Activated effector memory CD4-positive, alpha-beta T cell treated with Interleukin-2 at 50 U/mL for 16 hours (primary cell): Measurements from ENCODE around the gene TBC1D13.
"Not testable (repeated sequence)": the region's sequence is repeated elsewhere in the genome, so short reads cannot be mapped to it uniquely, and the experiment has no call there.

Experiments
- DNase-seq: peaks from one replicate; pipeline ENCODE4 v3.0.0-alpha.2; 2020

Gene TBC1D13

DNA sequence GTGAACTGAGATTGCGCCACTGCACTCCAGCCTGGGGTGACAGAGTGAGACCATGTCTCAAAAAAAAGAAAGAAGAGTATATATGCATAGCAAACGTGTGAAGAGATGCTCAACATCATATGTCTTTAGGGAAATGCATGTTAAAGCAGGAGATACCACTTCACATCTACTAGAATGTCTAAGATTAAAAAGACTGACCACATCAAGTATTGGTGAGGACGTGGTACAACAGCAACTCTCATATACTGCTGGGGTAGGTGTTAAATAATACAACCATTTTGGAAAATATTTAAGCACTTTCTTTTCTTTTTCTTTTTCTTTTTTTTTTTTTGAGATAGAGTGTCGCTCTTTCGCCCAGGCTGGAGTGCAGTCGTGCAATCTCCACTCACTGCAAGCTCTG is 1.6 kb upstream of the TBC1D13 start:
- no peak for DNase-seq

- no peak for DNase-seq
These were observed 606 bp downstream of the TBC1D13 start for GRCh38 chr9:128787659-128788058.

DNA sequence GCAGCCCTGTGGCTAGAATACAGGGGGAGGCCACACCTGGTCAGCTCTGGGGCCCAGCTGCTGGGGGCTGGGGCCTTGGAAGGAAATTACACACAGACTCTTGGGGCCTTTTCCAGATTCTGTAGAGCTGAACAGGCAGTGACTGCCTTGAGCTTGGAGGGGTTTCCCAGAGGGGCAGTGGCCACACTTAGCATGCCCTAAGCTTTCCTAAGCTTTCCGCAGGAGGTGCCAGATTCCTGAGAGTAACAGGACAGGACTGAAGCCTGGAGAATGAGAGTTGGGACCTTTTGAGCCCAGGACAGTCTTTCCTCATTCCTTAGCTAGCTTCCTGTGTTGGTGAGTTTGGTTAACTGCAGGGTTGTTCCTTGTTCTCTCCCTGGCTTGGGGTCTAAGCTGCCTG is 1.4 kb downstream of the TBC1D13 start:
- no peak for DNase-seq

DNA sequence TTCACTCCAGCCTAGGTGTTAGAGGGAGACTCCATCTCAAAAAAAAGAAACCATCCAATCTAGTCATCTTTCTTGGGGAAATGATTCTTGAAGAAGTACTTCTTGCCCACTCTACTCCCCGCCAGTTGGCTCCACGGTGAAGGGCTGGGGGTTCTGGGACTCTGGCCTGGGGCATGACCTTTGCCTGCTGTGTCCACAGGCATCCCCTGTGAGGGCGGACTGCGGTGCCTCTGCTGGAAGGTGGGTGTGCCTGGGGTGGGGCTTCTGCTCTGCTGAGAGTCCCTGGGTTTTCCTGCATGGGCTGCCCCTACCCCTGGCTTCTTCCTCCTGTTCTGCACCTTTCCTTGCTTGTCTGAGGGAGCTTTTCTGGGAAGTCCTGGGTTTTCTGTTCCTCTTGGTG is 3.5 kb downstream of the TBC1D13 start:
- no peak for DNase-seq

DNA sequence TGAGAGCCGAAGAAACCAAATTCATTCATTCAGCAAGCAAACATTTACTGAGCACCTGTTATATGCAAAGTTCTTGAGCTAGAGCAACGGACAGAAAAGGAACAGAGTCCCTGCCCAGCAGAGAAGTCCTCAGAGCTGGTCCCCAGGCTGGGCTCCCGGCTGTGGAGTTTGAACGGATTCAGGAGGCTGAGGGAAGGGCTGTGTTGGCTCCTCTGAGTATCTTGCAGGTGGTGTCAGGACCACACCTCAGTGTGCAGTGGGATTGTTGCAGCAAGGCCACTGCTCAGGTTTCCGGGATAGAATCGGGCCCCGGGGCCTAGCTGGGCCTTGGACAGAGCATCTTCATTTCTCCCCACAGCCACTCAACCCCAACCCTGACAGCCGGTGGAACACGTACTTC is 5.1 kb downstream of the TBC1D13 start:
- DNase-seq, result no peak

- DNase-seq, result no peak
These were observed 6.1 kb downstream of the TBC1D13 start for GRCh38 chr9:128792978-128793686.

- not testable (repeated sequence) for DNase-seq
These were observed 7.9 kb downstream of the TBC1D13 start for GRCh38 chr9:128794961-128795360.

DNA sequence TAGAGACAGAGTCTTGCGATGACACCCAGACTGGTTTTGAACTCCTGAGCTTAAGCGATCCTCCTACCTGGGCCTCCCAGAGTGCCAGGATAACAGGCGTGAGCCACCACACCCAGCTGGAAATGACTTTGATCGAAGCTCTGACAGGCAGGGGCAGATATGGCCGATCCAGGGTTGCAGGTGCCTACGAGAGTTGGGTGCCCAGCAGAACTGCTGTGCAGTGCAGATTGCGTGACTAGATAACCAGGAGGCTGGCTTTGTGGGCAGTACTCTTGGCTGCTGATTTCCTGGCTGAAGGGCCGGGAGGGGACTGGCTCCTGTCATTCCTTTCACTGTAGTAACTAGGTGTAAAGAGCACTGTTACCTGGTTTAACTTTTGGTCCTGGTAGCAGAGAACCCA is 11.8 kb downstream of the TBC1D13 start:
- DNase-seq, result no peak

DNA sequence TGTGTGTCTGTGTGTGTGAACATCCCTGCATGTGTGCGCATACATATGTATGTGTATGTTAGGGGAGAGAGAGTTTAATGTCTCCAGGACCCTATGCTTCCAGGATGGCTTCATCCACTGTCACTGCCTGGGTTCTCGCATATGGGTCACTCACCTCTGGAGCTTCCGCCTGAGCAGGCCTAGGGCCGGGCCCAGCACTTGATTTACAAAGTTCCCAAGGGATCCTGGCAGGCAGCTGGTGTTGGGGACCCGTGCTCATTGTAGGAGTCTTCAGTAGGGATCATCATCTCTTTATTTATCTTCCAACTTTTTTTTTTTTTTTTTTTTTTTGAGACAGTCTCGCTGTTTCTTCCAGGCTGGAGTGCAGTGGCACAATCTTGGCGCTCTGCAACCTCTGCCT is 13.0 kb downstream of the TBC1D13 start:
- no peak for DNase-seq

DNA sequence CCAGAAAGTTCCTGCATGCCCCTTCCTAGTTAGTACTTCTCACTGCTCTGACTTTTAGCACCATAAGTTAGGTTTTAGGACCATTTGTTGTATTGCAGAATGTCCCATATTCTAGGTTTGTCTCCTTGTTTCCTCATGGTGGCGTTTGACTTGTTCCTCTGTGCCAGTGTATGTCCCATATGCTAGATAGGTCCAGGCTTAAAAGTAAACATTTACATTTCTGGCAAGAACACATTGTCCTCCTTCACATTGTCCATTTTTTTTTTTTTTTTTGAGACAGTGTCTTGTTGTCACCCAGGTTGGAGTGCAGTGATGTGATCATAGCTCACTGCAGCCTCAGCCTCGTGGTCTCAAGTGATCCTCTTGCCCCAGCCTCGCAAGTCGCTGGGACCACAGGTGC is 15.4 kb downstream of the TBC1D13 start:
- DNase-seq, result no peak

DNA sequence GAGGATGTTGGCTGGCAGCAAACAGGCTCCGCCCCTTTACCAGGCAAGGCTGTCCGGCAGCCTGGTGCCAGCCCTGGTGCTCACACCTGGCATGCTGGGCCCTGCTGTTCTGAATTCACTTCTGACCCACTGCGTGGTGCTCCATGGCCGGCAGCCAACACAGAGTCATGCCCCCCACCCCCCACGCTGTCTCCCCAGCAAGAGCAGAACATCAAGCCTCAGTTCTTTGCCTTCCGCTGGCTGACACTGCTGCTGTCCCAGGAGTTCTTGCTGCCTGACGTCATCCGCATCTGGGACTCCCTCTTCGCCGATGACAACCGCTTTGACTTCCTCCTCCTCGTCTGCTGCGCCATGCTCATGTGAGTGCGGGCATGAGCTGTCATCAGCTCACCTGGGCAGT is 18.6 kb downstream of the TBC1D13 start:
- no peak for DNase-seq

DNA sequence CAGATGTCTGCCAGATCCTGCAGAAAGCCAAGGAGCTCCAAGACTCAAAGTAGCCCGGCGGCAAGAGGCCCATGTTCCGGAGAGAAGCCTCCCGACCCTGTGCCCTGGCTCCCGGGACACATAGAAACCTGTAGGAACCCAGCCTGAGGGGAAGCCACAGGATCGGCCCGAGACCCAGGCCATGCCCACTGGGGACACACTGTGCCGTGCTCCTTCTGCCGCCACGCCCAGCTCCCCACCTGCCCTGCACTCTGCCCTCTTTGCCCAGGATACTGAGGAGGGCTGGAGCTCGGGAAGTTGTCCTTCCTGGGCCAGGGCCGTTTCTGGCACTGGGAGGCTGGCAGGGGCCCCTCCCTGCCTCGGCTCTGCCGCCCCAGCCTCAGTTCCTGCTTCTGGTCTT is 20.8 kb downstream of the TBC1D13 start:
- no peak for DNase-seq

GRCh38 chr9:128808543-128808942 is 21.5 kb downstream of the TBC1D13 start:
- DNase-seq, result no peak

GRCh38 chr9:128809036-128809599 is 22.1 kb downstream of the TBC1D13 start:
- no peak for DNase-seq

DNA sequence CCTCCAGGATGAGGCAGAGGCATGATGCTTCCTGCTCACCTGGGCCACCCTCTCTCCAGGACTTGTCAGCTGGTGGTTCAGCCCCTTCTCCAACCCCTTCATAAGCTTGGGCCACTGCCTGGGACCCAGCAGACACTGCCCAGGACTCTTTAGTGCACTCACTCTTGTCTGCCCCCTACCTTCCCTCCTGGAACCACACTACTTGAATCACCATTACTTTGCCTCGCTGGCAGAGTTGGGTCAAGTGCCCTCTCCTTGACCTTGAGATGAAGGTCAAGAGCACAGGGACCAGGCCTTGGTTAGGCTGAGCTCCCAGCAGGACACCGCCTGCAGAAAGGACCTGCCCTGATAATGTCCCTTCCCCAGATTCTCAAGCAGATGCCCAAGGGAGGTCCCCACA is 22.8 kb downstream of the TBC1D13 start:
- DNase-seq, result no peak

- no peak for DNase-seq
These were observed 23.8 kb downstream of the TBC1D13 start for GRCh38 chr9:128810873-128811272.

GRCh38 chr9:128818099-128818838 is 31.2 kb downstream of the TBC1D13 start, which contains the start of gene ENDOG:
TSS of gene ENDOG (plus strand) at chr9:128818500. CDS start at chr9:128818685, 185 bp downstream.
- DNase-seq, result peak; percentile 97

GRCh38 chr9:128818839-128819715 is 32.0 kb downstream of the TBC1D13 start:
- DNase-seq, result peak; percentile 34

- no peak for DNase-seq
These were observed 32.9 kb downstream of the TBC1D13 start for GRCh38 chr9:128819716-128820664.

- DNase-seq, result no peak
These were observed 33.9 kb downstream of the TBC1D13 start for GRCh38 chr9:128820665-128821583.
